Measurements from ENCODE around the gene XYLT1.

DNA sequence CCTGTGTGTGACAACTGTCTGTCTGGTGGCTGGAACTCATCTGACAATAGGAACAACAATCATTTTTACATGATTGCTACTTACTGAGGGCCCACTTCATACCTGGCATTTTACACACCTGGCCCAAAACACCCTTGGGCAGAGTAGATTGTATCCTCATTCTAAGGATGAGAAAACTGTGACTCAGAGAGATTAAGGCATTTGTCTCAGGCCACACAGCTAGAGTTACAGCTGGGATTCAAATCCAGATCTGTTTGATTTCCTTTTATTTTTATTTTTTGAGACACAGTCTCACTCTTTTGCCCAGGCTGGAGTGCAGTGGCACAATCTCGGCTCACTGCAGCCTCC, 242.1 kb downstream of the XYLT1 start:
- TF ChIP-seq, protein P1, sequence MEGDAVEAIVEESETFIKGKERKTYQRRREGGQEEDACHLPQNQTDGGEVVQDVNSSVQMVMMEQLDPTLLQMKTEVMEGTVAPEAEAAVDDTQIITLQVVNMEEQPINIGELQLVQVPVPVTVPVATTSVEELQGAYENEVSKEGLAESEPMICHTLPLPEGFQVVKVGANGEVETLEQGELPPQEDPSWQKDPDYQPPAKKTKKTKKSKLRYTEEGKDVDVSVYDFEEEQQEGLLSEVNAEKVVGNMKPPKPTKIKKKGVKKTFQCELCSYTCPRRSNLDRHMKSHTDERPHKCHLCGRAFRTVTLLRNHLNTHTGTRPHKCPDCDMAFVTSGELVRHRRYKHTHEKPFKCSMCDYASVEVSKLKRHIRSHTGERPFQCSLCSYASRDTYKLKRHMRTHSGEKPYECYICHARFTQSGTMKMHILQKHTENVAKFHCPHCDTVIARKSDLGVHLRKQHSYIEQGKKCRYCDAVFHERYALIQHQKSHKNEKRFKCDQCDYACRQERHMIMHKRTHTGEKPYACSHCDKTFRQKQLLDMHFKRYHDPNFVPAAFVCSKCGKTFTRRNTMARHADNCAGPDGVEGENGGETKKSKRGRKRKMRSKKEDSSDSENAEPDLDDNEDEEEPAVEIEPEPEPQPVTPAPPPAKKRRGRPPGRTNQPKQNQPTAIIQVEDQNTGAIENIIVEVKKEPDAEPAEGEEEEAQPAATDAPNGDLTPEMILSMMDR (IDR thresholded peaks at IDR 0.05; ENCODE audit: low read depth, low read length, poor library complexity, severe bottlenecking): no peak
- TF ChIP-seq EZH2phosphoT487 (IDR thresholded peaks at IDR 0.05; ENCODE audit: borderline replicate concordance, low read length): no peak

Data from DOHH2 (cell line).